ENCODE measurements around the gene TACR1.

The TACR1 gene

DNA sequence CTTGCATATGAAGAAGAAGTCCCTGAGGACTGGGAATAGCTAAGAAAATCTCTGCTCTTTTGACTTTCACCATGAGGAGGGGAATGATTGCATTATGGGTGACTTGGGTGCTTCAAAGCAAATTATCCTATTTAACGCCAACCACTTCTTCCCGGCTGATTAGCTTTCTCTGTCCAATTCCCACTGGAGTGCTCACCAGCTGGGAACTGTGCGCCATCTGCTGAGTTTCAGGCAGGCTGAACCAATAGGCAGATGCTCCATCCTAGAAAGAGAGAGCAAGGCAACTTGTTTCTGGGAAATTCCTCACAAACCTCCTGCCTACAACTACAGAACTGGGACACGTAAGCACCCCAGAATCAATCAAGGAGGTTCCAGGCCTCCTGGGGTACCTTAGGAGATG, 191.5 kb downstream of the TACR1 start:
- peak; percentile 5 to 11 for DNase-seq

DNA sequence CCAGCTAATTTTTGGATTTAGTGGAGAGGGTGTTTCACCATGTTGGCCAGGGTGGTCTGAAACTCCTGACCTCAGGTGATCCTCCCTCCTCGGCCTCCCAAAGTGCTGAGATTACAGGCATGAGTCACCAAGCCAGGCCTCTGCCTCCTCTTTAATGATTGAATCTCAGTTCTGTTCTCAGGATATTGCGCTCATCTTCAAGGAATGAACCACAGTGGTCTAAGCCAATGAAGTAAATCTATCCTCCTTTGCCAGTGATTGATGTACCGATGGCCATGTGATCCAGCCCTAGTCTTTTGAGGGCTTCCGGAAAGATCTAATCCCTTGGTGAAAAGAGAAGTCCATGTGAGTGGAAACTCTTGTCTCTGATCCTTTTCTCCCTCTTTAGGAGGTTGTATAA, 192.3 kb downstream of the TACR1 start:
- no peak for DNase-seq

DNA sequence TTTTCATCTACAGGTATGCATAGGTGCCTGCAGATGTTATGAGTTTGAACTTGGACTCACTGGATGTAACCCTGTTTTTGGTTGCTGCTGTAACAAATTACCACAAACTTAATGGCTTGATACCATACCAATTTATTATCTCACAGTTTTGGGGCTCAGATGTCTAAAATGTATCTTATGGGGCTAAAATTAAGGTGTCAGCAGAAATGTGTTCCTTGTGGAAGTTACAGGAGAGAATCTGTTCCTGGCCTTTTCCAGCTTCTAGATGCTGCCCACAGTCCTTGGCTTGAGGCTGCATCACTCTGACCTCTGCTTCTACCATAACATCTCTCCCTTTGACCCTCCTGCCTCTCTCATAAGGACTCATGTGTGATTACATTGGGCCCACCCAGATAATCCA, 193.3 kb downstream of the TACR1 start:
- DNase-seq: no peak

DNA sequence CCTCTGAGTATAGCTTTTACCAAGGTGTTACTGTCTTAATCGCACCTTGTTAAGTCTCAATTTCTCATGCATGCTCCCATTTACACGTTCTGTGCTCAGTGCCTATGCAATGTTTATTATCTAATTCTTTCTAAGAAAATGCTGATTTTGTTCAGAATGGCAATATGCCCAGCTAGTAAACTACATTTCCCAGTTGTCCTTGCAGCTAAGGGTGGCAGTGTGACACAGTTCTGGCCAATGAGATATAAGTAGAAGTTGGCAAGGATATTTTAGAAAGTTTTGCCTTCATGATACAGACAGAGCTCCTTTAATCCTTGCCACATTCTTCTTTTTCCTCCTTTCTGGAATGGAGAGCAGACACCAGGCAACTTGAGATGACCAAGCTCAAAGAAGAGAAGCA, 195.5 kb downstream of the TACR1 start:
- no peak for DNase-seq

DNA sequence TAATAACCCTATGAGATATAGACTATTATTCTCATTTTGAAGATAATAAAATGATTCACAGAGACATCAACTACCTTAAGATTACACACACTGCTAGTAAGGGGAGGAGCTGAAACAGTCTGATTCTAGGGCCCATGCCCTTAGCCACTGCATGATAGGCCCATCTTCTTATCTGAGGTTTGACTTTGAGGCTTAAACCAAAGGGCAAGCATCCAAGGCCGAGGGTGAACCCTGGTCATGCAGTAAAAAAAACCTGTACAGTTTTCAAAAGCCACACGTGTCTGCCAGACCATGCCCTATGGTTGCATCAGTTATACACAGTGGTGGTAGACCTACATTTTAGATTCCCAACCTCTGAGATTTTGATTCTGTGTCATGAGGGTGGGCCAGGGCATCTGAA, 196.0 kb downstream of the TACR1 start:
- no peak for DNase-seq

DNA sequence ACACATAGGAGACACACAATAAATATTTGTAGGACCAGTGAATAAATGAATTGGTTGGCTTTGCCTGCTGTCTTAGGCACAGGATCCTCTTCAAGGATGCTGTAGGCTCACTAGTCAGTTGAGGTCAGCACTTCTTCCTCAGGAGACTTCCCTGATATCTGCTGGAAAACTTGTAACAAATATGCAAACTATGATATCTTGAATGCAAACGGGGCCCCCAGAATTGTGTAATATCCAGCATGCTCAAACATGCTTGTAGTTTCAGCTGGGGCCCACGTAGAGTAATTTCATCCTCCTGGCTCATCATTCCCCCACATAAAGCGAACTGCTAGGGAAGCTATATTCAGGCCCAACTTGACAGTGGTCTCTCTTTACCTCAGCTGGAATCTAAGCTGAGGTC, 197.3 kb downstream of the TACR1 start:
- DNase-seq: no peak

DNA sequence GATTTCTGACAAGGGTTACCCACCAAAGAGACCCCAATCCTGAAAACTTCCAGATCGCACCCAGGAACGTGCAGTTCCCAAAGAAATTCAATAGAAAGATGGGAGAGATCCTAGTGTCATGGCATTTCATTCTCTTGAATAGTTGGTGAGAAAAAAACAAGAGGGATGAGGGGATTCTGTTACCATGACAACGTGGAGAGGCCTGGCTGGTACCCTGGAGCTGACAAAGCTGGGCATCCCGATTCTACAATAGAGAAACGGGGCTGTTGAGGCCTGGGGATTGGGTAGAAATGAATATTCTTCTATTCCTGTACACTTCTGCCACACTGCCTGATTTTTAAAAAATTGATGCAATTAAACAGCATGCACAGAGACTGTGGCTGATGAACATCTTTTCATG, 199.9 kb downstream of the TACR1 start:
- DNase-seq: no peak
